Measurements from ENCODE around the gene RNASEH1. TPM values are rescaled to one million over a fixed set of nuclear protein-coding genes. Genes with fewer than 3 reads are reported as not detected.

RNASEH1 gene
- total and polyA plus RNA-seq, 2 of the 8 experiments (the other 6 are each of a cell fraction or from before 2014, with no cell fraction given) = 11.7 to 42.7 TPM

GRCh38 chr2:3519255-3520205 lies 38.6 kb downstream of the RNASEH1 start, which contains the start of gene ADI1:
TSS of gene ADI1 (minus strand) at chr2:3519531. CDS start at chr2:3519487, 44 bp downstream.
- peak within 1 kb of the TSS; percentile 83 for H3K56ac ChIP-seq (replicated peaks; ENCODE audit: insufficient read length, low read depth, low read length)
- 0 out of 2 replicates have a peak within 1 kb of the TSS, but pooled peaks have one; percentile 43 for H2BK12ac ChIP-seq (ENCODE audit: low read depth, low read length)
- H4K8ac ChIP-seq (ENCODE audit: extremely low read depth, insufficient read depth, low read length) = peak within 1 kb of the TSS; percentile 96; the same call in 1 of the 2 replicates
- WGBS, 2 experiments (ENCODE audit: extremely low coverage in 1 of 2, insufficient coverage in 1 of 2, insufficient read length in 1 of 2, insufficient replicate concordance in 2 of 2, low coverage in 1 of 2, low lambda C conversion rate in 2 of 2, missing lambda C conversion rate in 1 of 2) = 8% methylated on average over 64 of the region's 76 CpGs; no CpG with 5 or more reads in 1 of the 2 experiments
- peaks cover 0 to 3% (median 1%) of the 10 kb centered on the region in 4 experiments; a peak in 3 of 7 replicates for H3K4me1 ChIP-seq (replicated peaks in 1 of 4; ENCODE audit: control insufficient read depth in 3 of 4, insufficient read depth in 4 of 4, low read length in 3 of 4)
- H2BK15ac ChIP-seq (ENCODE audit: low read length) = no peak within 1 kb of the TSS
- DNase-seq (ENCODE audit: low read depth in 1 of 2, low spot score in 2 of 2) (peak; percentile 43 to 89), FAIRE-seq (no peak)
- H3K23me2 ChIP-seq (ENCODE audit: low read depth, low read length) = peaks cover 9% of the 10 kb centered on the region
- H2BK5ac ChIP-seq (ENCODE audit: low read depth, low read length) = peak within 1 kb of the TSS; percentile 94
- H4K5ac ChIP-seq (ENCODE audit: insufficient read length, low read depth, low read length) = peak within 1 kb of the TSS; percentile 94
- peaks cover 0 to 4% (median 0%) of the 10 kb centered on the region in 4 experiments; a peak in 1 of 8 replicates for H3K36me3 ChIP-seq (ENCODE audit: control insufficient read depth in 2 of 4, insufficient read depth in 4 of 4, low read length in 3 of 4)
- H3K4me2 ChIP-seq (ENCODE audit: insufficient read depth in 1 of 2, low read depth in 2 of 2, low read length in 2 of 2) = peak within 1 kb of the TSS; percentile 72 to 82
- H3K27ac ChIP-seq (ENCODE audit: low read depth, low read length) = peak within 1 kb of the TSS; percentile 86
- peak within 1 kb of the TSS; percentile 95 for H3K18ac ChIP-seq (ENCODE audit: extremely low read depth, low read length)
- no peaks in the 10 kb centered on the region for H3K9me3 ChIP-seq (ENCODE audit: insufficient read depth in 2 of 2, low read depth in 1 of 2, low read length in 1 of 2)
- no peak within 1 kb of the TSS for H2BK20ac ChIP-seq (ENCODE audit: low read length)
- peak within 1 kb of the TSS; percentile 79 for H4K91ac ChIP-seq (replicated peaks; ENCODE audit: insufficient read length, low read length)
- no peak within 1 kb of the TSS for H3K23ac ChIP-seq (ENCODE audit: insufficient read length)
- ChIA-PET CTCF (ENCODE audit: partially characterized antibody) (interaction anchor here (0.5 to 1.5 kb wide), 2 partner anchors 33 to 56 kb away, joined by 3 to 6 read pairs; no protein-coding TSS in a partner anchor), POLR2A (ENCODE audit: partially characterized antibody) (interaction anchor here (0.6 to 3.2 kb wide), 15 partner anchors 9 to 140 kb away, joined by 3 to 17 read pairs (median 3); partner anchors contain the start of gene RNASEH1)
- peak within 1 kb of the TSS; percentile 54 to 78 (median 70) for H3K4me3 ChIP-seq (ENCODE audit: extremely low read depth in 1 of 4, insufficient read depth in 2 of 4, low read depth in 3 of 4, low read length in 4 of 4)
- H2AFZ ChIP-seq (ENCODE audit: low read length) = no peak within 1 kb of the TSS
- H2AK5ac ChIP-seq (ENCODE audit: low read depth, low read length) = 0 out of 2 replicates have a peak within 1 kb of the TSS, but pooled peaks have one; percentile 53
- H3K14ac ChIP-seq (ENCODE audit: insufficient read length) = no peak within 1 kb of the TSS
- peak within 1 kb of the TSS; percentile 41 for H2BK120ac ChIP-seq (replicated peaks; ENCODE audit: low read depth, low read length)
- peak within 1 kb of the TSS; percentile 77 to 84 (median 78) for H3K9ac ChIP-seq (replicated peaks in 1 of 4; ENCODE audit: extremely low read depth in 1 of 4, low read depth in 3 of 4, low read length in 3 of 4)
- H3K79me1 ChIP-seq (ENCODE audit: low read depth, low read length) = no peaks in the 10 kb centered on the region; the same call in 1 of the 2 replicates
- H3K27me3 ChIP-seq (replicated peaks in 1 of 4; ENCODE audit: control insufficient read depth in 3 of 4, extremely low read depth in 1 of 4, insufficient read depth in 3 of 4, low read length in 3 of 4) = no peaks in the 10 kb centered on the region
- no peaks in the 10 kb centered on the region for H4K20me1 ChIP-seq (replicated peaks in 1 of 2; ENCODE audit: control insufficient read depth in 1 of 2, insufficient read depth in 2 of 2, low read length in 2 of 2)
- peak within 1 kb of the TSS; percentile 89 for H3K4ac ChIP-seq (replicated peaks; ENCODE audit: insufficient read length, low read depth, low read length)
- H3K79me2 ChIP-seq (ENCODE audit: control insufficient read depth in 1 of 2, insufficient read depth in 2 of 2, low read length in 2 of 2) = peaks cover 0 to 11% of the 10 kb centered on the region in 2 experiments; a peak in 1 of 4 replicates
- TF ChIP-seq SRF (IDR thresholded peaks at IDR 0.05; ENCODE audit: low read depth, low read length) (no peak), POLR2A (IDR thresholded peaks at IDR 0.05; ENCODE audit: control extremely low read depth in 1 of 2, low read depth in 2 of 2, low read length in 2 of 2) (peak; percentile 77 to 87), RNF2 (IDR thresholded peaks at IDR 0.05; ENCODE audit: borderline replicate concordance, low read depth, low read length, missing control alignments, poor library complexity, severe bottlenecking) (peak; percentile 43), ASH2L (IDR thresholded peaks at IDR 0.05; ENCODE audit: low read length) (peak; percentile 71), CREB1 (IDR thresholded peaks at IDR 0.05) (0 out of 2 replicates have a peak, but pooled peaks have one; percentile 53), JUN (IDR thresholded peaks at IDR 0.05; ENCODE audit: low read depth, low read length) (no peak), GTF2F1 (IDR thresholded peaks at IDR 0.05; ENCODE audit: borderline replicate concordance, low read depth, low read length) (no peak; the same call in 1 of the 2 replicates), MAFK (IDR thresholded peaks at IDR 0.05; ENCODE audit: low read depth, low read length) (peak; percentile 26; the same call in 1 of the 2 replicates), NRF1 (IDR thresholded peaks at IDR 0.05; ENCODE audit: low read depth, low read length) (0 out of 2 replicates have a peak, but pooled peaks have one; percentile 0), EZH2 (IDR thresholded peaks at IDR 0.05; ENCODE audit: low read depth, low read length, severe bottlenecking) (no peak), SP1 (IDR thresholded peaks at IDR 0.05; ENCODE audit: low read depth, low read length) (peak; percentile 9; the same call in 1 of the 2 replicates)

Data from H1 (cell line).